ENCODE results near the gene HNRNPUL1. TPM values are rescaled to one million over a fixed set of nuclear protein-coding genes. Genes with fewer than 3 reads are reported as not detected.

HNRNPUL1 gene
- total and polyA plus RNA-seq, 2 donors (not counting 1 experiment from before 2014, with no cell fraction given), result 36.4 to 58.1 TPM

DNA sequence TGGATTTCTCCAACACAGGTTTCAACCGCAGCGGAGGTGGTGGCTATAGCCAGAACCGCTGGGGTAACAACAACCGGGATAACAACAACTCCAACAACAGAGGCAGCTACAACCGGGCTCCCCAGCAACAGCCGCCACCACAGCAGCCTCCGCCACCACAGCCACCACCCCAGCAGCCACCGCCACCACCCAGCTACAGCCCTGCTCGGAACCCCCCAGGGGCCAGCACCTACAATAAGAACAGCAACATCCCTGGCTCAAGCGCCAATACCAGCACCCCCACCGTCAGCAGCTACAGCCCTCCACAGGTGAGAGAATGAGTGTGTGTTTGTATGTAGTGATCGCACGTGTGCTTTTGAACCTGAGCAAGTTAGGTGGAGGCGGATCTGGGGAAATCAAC lies 39.8 kb downstream of the HNRNPUL1 start:
- no peak for DNase-seq (ENCODE audit: low read depth in 2 of 2)
- no peak overlapping the region for H3K4me3 ChIP-seq (replicated peaks in 1 of 4; ENCODE audit: control extremely low read depth in 1 of 4, insufficient read depth in 1 of 4, low read depth in 3 of 4, low read length in 4 of 4)
- peaks cover 4% of the 10 kb centered on the region for H3K79me2 ChIP-seq (ENCODE audit: control insufficient read depth, insufficient read depth, low read length)
- H3K27ac ChIP-seq (ENCODE audit: insufficient read depth, low read length), result no peak overlapping the region
- no peaks in the 10 kb centered on the region for H3K9me3 ChIP-seq (ENCODE audit: control insufficient read depth, insufficient read depth, low read depth, low read length)
- no peak for TF ChIP-seq EZH2 (IDR thresholded peaks at IDR 0.05; ENCODE audit: low read length, missing control alignments)
- TF ChIP-seq, protein P1, sequence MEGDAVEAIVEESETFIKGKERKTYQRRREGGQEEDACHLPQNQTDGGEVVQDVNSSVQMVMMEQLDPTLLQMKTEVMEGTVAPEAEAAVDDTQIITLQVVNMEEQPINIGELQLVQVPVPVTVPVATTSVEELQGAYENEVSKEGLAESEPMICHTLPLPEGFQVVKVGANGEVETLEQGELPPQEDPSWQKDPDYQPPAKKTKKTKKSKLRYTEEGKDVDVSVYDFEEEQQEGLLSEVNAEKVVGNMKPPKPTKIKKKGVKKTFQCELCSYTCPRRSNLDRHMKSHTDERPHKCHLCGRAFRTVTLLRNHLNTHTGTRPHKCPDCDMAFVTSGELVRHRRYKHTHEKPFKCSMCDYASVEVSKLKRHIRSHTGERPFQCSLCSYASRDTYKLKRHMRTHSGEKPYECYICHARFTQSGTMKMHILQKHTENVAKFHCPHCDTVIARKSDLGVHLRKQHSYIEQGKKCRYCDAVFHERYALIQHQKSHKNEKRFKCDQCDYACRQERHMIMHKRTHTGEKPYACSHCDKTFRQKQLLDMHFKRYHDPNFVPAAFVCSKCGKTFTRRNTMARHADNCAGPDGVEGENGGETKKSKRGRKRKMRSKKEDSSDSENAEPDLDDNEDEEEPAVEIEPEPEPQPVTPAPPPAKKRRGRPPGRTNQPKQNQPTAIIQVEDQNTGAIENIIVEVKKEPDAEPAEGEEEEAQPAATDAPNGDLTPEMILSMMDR (conservative IDR thresholded peaks at IDR 0.05 in 1 of 2, IDR thresholded peaks at IDR 0.05 in 1 of 2; ENCODE audit: low read depth in 1 of 2, low read length in 2 of 2), result no peak
- H3K36me3 ChIP-seq (ENCODE audit: control insufficient read depth, insufficient read depth, low read length), result peaks cover 28% of the 10 kb centered on the region
- H3K4me2 ChIP-seq (ENCODE audit: extremely low read depth, insufficient read depth, low read length), result no peak overlapping the region
- H3K4me1 ChIP-seq (ENCODE audit: control insufficient read depth, extremely low read depth, insufficient read depth, low read length), result peaks cover 15% of the 10 kb centered on the region
- no peaks in the 10 kb centered on the region for H4K20me1 ChIP-seq (ENCODE audit: control insufficient read depth, extremely low read depth, insufficient read depth, low read length)
- H3K27me3 ChIP-seq (ENCODE audit: control insufficient read depth, insufficient read depth, low read length), result no peaks in the 10 kb centered on the region
- H3K9ac ChIP-seq (ENCODE audit: insufficient read depth, low read length), result no peak overlapping the region
- H2AFZ ChIP-seq (ENCODE audit: low read length), result no peak overlapping the region

DNA sequence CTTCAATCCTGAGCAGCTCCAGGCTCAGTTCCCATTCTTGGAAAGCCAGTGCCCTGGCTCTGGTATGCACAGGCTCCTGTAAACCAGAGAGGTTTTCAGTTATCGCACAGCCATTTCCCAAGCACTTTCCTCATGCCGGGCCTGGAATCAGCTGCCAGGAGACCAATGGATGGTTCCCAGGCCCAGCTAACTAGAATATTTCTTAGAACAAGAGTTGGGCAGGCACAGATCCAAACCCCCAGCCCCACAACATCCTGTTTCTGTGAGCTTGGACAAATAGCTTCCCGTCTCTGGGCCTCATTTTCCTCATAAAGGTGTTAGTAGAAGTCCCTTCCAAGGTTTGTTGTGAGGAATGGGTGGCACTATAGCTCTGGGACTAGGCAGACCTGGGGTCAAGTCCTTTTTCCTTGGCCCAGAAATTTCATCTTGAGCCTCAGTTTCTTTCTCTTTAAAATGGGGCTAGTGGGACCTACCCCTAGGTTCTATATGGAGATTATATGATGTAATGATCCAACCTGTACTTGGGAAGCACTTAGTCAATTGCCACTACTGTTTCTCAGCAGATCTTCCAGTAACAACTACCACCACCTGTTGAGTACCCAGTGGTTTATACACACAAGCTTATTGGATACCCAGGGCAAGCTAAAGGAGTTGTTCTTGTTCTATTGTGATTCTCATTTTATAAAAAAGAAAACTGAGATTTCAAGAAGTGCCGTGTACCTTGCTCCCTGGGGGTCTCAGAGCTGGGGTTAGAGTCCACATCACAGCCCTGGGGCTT lies 40.7 kb downstream of the HNRNPUL1 start:
- DNase-seq (ENCODE audit: low read depth in 2 of 2), result no peak

More for the DNA sequence above, 40.7 kb downstream of the HNRNPUL1 start:
- no peak for TF ChIP-seq EZH2 (IDR thresholded peaks at IDR 0.05; ENCODE audit: low read length, missing control alignments)
- TF ChIP-seq, protein P1 (conservative IDR thresholded peaks at IDR 0.05 in 1 of 2, IDR thresholded peaks at IDR 0.05 in 1 of 2; ENCODE audit: low read depth in 1 of 2, low read length in 2 of 2), result no peak
- H3K9me3 ChIP-seq (ENCODE audit: control insufficient read depth, insufficient read depth, low read depth, low read length), result no peaks in the 10 kb centered on the region
- peaks cover 26% of the 10 kb centered on the region for H3K36me3 ChIP-seq (ENCODE audit: control insufficient read depth, insufficient read depth, low read length)
- no peak overlapping the region for H3K4me2 ChIP-seq (ENCODE audit: extremely low read depth, insufficient read depth, low read length)
- no peaks in the 10 kb centered on the region for H3K27me3 ChIP-seq (ENCODE audit: control insufficient read depth, insufficient read depth, low read length)
- H3K4me3 ChIP-seq (replicated peaks in 1 of 4; ENCODE audit: control extremely low read depth in 1 of 4, insufficient read depth in 1 of 4, low read depth in 3 of 4, low read length in 4 of 4), result no peak overlapping the region
- peaks cover 4% of the 10 kb centered on the region for H3K79me2 ChIP-seq (ENCODE audit: control insufficient read depth, insufficient read depth, low read length)
- H2AFZ ChIP-seq (ENCODE audit: low read length), result no peak overlapping the region
- no peak overlapping the region for H3K9ac ChIP-seq (ENCODE audit: insufficient read depth, low read length)
- H3K4me1 ChIP-seq (ENCODE audit: control insufficient read depth, extremely low read depth, insufficient read depth, low read length), result peaks cover 10% of the 10 kb centered on the region
- no peak overlapping the region for H3K27ac ChIP-seq (ENCODE audit: insufficient read depth, low read length)
- H4K20me1 ChIP-seq (ENCODE audit: control insufficient read depth, extremely low read depth, insufficient read depth, low read length), result no peaks in the 10 kb centered on the region

All from fibroblast of lung (primary cell).